Measurements from ENCODE around the gene MAMDC2. TPM values are rescaled to one million over a fixed set of nuclear protein-coding genes. Genes with fewer than 3 reads are reported as not detected.

MAMDC2 gene, protein sequence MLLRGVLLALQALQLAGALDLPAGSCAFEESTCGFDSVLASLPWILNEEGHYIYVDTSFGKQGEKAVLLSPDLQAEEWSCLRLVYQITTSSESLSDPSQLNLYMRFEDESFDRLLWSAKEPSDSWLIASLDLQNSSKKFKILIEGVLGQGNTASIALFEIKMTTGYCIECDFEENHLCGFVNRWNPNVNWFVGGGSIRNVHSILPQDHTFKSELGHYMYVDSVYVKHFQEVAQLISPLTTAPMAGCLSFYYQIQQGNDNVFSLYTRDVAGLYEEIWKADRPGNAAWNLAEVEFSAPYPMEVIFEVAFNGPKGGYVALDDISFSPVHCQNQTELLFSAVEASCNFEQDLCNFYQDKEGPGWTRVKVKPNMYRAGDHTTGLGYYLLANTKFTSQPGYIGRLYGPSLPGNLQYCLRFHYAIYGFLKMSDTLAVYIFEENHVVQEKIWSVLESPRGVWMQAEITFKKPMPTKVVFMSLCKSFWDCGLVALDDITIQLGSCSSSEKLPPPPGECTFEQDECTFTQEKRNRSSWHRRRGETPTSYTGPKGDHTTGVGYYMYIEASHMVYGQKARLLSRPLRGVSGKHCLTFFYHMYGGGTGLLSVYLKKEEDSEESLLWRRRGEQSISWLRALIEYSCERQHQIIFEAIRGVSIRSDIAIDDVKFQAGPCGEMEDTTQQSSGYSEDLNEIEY
- 10 to 100 TPM in 1 of 2 donors, 1 to 10 TPM in 1; 4.6 to 12.7 TPM for total RNA-seq
- long read RNA-seq, partial matches to known transcripts = 1 of 4 reads
- long read RNA-seq, other reads (novel, unspliced or antisense) = 1 of 4 reads

DNA sequence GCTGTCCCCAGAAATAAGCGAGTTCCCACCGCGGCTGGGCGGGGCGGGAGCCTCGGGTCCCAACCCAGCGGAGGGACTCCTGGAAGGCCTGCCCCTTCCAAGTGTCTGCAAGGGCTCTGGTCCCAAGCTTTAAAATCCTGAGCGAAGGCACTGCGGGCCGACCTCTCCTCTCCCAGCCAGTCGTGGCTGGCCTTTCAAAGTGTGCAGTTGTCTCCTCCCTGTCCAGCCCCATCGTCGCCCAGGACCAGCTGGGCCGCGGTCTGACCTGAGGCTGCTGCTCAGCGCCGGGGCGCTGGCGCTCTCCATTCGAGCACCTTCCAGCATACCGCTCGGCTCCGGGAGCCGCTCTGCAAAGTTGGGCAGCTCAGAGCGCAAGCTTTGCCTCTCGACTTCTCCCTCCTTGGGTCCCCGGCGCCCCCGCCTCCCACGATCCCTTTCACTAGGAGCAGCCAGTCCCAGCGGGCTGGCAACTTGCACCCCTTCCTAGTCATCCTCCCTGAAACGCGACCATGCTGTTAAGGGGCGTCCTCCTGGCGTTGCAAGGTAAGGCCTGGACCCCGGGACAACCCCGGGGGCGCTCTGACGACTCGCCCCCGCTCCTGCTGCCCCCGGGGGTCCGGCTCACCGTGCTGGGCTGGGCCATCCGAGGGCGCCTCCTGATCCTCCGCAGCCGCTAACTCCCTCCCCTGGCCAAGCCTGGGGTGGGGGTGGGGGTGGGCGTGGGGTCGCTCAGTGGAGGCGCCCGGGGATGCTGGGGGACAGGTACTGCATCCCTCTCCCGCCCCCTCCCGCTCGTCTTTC is at the start of gene MAMDC2:
TSS of gene MAMDC2 (plus strand) at position 160 of the 801 bp plus-strand sequence. CDS start at position 510, 350 bp downstream.
- intact Hi-C loops (cut with DNase I, micrococcal nuclease) = loop anchor here in 1 of 2 donors (10.0 kb wide), 1 partner anchor 71 kb away; no protein-coding TSS in a partner anchor
- ATAC-seq = peak; percentile 22
- peak; percentile 23 to 40 for DNase-seq

DNA sequence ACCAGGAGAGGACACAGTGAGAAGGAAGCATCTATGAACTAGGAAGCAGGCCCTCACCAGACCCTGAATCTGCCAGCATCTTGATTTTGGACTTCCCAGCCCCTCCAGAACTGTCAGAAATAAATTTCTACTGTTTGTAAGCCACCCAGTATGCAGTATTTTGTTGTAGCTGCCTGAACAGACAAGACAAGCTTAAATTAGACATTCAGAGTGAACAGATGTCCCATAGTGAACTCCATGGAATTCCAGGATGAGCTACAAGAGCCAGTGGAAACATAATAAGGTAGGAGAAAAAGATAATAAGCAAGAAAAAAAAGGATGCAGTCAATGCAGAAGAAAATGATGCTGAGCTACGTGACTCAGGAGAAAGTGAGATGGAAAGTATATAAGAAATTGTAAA is 47.8 kb upstream of the MAMDC2 start:
- intact Hi-C loops (cut with DNase I, micrococcal nuclease) = no loop called here
- ATAC-seq (no peak), DNase-seq (no peak)

DNA sequence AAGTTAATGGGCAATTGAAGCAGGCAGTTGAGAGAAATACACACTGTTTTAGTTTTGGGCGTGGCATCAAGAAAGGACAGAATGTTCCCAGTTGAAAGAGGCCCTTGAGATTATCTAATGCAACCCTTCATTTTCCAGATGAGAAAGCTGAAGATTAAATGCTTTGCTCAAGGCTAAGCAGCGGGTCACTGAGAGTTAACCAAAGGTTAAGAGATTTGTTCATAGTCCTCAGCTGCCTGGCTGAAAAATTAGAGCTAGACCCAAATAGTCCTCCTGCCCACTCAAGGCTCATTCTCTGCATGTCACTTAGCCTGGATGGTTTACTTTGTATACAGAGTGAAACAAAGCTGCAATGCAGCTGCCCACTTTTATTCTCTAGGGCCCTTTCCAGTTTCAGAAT is 46.7 kb upstream of the MAMDC2 start:
- DNase-seq = no peak
- intact Hi-C loops (cut with DNase I, micrococcal nuclease) = no loop called here
- no peak for ATAC-seq

DNA sequence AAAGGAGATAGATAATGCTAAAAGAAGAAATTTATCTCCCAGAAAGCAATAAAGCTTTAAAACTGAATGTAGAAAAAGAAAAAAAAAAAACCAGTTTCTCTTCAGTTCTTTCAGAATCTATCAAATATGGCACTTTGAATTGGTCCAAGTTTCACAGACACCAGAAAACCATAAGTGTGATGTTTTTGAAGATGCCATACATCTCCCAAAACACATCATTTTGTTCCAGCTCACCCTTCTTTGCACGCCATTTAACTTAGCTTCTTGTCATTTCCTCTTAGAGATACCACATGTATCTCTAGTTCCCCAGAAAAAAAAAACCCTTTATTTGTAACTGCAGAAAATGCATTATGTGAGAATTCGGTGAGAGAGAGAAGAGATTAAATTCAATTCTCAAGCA is 46.1 kb upstream of the MAMDC2 start:
- no peak for ATAC-seq
- no peak for DNase-seq
- intact Hi-C loops (cut with DNase I, micrococcal nuclease) = no loop called here

DNA sequence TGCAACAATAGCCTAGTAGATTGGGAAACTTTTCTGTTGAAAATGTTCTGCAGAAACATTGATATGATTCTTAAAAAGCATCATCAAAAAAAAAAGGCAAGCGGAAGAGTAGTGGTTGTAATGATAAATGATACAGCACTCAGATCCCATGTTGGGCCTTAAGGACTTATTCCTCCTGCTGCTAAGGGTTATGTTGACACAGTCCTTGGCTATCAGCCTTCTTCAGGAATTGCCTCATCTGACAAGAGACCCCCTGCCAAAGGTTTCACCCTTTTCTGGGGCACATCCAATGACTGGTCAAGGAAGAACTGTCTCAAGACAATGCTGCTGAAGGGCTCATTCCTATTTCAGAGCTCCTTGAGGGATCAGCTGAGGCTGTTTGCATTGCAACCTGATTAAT is 44.3 kb upstream of the MAMDC2 start:
- DNase-seq = no peak
- intact Hi-C loops (cut with DNase I, micrococcal nuclease) = no loop called here
- ATAC-seq = no peak

DNA sequence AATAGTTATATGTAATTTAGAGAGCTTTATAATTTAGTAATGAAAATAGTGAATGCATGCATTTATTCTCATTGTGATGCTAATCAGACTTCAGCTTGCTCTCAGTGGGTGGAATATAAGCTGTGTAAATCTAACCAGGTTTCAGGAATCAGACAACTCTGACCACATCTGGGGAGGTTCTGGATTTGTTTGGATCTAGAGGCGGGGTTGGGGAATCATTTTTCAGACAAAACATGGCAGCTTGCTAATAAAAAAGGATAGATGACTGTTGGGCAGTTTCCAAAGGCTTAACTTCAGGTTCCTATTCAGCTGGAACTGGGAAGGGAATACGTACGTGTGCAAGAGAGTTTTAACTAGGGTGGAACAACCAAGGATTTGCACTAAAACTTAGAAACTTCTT is 43.2 kb upstream of the MAMDC2 start:
- intact Hi-C loops (cut with DNase I, micrococcal nuclease) = no loop called here
- ATAC-seq = no peak

DNA sequence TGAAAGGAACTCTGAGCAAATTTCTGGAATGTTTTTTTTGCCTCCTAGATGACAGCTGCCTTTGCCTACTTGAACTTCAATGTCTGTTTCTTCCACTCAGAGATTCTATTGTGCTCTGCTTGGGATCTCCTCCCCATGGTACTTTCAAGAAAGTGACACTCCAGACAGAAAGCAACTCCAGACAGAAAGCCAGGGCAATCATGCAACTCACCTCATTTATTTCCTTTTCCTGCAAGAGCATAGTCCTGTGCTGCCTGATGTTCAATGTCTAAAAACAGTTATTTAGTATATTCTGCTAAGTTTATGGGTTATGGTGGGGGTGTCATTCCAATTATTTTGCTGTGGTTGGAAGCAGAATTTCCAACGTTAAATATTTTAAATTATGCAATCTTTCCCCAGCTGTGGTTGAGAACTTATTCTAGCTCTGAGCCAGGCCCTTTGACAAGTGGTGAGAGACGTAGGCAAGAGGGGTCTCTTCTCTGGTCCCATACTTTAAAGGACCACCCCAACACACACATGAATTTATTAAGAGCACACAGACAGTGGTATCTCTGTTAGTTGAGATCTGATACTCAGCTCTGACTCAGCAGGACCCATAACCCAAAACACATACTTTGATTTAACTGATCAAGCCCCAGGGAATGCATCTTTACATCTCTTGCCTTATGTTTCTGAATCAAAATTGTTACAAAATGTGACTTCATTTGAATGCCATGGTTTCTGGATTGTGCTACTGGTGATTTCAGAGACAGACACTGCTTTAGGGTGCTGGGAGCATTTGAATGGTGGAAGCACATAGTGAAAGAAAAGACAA is 39.5 kb upstream of the MAMDC2 start:
- intact Hi-C loops (cut with DNase I, micrococcal nuclease) = no loop called here
- no peak for DNase-seq
- no peak for ATAC-seq

More for the DNA sequence above, 43.2 kb upstream of the MAMDC2 start:
- DNase-seq = no peak

DNA sequence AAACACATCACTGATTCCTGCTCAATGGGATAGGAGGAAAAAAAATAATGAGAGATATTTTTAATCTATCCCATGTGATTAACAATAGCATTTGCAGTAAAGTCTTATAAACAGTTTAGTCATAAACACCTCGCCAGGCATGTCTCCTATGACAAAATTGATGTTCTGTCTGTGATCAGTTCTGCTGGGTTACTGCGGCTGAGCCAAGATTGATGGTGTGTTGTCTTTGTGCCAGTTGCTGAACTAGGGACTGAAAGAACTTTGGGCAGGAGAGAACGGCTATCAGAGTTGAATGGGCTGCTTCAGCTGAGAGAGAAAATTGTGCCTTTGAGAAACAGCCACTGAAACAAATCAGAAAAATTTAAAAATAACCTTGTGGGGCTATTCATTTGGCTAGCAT is 37.3 kb upstream of the MAMDC2 start:
- ATAC-seq = no peak
- intact Hi-C loops (cut with DNase I, micrococcal nuclease) = no loop called here
- DNase-seq = no peak

DNA sequence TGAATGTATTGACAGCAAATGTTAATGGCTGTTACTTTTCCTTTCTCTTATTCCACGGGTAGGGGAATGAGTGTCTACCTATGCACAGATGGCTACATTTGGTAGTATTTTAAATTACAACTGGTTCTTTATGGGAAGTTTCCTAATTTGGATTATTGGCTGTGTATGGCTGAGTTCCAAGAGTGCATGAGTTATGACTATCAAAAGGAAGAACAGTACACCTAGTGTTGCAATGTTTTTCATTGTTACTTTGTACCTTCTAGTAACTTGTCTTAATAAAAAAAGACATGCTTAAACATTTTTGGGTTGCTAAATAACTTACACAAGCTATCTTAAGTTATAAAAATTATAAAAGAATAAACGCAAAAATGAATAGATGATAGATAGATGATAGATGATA is 35.8 kb upstream of the MAMDC2 start:
- DNase-seq (no peak), ATAC-seq (no peak)
- intact Hi-C loops (cut with DNase I, micrococcal nuclease) = no loop called here

DNA sequence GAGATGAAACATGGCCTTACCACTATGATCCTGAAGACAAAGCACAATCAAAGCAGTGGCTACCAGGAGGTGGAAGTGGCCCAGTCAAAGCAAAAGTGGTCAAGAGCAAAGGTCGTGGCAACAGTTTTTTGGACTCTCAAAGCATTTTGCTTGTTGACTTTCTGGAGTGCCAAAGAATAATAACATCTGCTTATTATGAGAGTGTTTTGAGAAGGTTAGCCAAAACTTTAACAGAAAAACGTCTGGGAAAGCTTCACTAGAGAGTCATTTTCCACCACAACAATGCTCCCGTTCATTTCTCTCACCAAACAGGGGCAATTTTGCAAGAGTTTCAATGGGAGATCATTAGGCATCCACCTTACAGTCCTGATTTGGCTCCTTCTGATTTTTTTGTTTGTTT is 33.6 kb upstream of the MAMDC2 start:
- intact Hi-C loops (cut with DNase I, micrococcal nuclease) = no loop called here
- DNase-seq = no peak
- no peak for ATAC-seq

DNA sequence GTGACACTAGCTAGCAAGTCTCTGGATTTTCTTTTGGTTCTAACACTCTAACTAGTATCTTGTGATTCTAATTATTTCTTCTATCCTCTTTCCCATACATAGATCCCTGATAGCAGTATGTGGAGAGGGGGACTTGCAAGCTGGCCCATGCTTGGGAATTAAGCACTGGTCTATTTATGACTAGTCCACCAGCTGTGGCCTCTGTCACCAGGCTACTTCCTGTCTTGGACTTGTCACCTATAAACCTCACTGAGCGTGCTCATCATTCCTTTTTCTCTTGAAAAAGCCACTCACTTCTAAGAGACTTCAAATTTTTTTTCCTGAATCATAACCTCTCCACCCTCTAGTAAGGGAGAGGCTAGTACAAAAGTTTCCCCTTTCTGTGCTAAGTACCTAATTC is 32.3 kb upstream of the MAMDC2 start:
- no peak for DNase-seq
- ATAC-seq = no peak
- intact Hi-C loops (cut with DNase I, micrococcal nuclease) = no loop called here

DNA sequence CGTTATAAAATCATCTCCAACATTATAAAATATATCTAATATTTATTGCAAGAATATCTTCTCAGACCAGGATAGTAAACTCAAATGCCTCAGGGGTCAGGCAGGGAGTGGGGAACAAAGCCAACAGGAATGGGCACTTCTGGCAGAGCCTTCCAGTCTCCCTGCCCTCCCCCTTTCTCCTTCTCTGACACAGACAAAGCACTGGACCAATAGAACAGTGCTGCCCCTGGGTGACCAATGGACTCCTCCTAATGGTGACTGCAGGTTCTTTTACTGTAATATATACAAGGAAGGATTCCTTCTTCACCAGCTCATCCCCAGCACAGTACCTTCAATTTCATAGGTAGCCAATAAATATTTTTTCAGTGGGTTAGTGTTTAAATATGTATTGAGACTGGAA is 31.1 kb upstream of the MAMDC2 start:
- ATAC-seq = no peak
- intact Hi-C loops (cut with DNase I, micrococcal nuclease) = no loop called here
- DNase-seq = no peak

DNA sequence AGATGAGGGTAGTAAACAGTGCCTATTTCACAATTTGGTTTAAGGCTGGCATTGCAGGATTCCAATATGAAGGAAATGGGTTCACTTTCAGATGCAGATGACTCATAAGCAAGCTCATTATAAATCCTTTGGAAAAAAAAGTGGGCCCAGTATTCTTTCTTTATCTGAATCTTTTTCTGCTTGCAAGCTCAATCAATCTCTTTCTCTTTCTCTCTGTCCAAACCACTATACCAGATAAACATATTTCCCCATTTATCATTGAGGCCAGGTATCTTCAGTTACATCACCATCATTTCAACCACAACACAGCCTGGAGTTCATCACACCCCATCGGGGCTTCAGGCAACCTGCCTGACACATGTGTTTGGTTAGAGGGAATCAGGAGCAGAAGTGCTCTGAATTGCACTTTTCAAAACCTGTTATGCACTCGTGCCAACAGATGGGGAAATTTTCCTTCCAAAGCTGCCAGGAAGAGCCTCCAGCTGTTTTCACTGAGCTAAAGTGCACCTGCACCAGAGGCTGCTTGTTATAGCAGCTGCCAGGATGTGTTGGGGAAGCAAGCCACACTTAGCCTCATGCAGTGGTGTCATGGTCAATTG is 30.0 kb upstream of the MAMDC2 start:
- no peak for DNase-seq
- no peak for ATAC-seq
- intact Hi-C loops (cut with DNase I, micrococcal nuclease) = no loop called here

DNA sequence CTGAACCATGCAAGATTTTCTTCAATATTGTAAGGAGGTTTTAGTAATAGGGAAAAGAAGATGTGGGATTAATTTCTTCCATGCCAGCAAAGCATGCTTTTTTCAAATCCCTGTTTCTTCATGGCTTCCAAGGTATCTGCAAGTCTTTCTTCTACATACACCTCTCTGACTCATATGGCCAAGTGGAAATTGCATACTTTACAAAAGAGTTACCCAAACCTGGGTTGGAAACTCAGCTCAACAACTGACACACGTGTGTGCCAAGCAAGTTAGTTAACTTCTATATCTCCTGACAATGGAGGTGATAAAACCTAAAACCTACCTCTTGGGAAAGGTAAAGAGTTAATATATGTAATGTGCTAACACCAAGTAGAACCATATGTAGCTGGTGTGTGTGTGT is 28.5 kb upstream of the MAMDC2 start:
- intact Hi-C loops (cut with DNase I, micrococcal nuclease) = no loop called here
- ATAC-seq = no peak
- DNase-seq = no peak

DNA sequence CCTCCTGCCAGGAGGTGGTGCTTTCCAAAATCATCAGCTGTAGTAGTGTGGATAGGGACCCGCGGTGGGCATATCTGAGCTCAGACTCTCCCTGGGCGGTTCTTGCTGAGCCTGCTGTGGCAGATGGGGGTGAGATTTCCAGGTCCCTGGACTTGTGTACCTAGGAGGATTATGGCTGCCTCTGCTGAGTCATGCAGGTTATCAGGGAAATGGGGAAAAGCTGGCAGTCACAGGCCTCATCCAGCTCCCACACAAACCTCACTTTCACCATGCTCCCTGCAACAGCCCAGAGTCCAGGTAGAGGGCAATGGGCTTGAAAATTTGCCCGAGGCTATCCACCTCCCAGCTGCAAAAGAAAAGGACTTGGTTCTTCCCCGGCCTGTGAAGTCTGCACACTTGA is 23.4 kb upstream of the MAMDC2 start:
- DNase-seq = no peak

DNA sequence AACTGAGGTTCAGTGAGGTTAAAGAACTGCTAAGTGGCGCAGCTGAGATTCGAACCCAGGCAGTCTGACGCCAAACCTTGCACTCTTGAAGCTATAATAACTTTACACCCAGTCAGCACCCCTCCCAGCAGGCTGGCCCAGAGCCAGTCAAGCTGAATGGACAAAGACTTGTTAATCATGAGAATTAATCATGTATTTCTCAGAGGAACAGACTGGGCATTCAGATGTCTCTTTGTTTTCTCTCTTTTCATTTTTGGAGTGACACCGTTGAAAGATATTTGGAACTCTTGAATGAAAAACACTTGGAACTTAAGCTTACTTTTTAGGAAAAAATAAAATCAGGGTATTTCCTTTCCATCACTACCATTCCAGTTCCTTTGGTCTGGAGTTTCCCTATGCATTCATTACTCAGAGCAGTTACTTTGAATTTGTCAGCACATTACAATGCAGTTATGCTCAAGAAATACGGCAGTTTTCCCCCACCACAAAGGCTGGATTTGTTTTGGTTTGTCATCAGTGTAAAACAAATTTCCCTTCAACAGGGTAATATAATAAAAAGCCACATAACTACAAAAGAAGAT is 22.6 kb upstream of the MAMDC2 start:
- no peak for DNase-seq
- ATAC-seq = no peak
- intact Hi-C loops (cut with DNase I, micrococcal nuclease) = no loop called here

More for the DNA sequence above, 23.4 kb upstream of the MAMDC2 start:
- ATAC-seq = no peak
- intact Hi-C loops (cut with DNase I, micrococcal nuclease) = no loop called here

DNA sequence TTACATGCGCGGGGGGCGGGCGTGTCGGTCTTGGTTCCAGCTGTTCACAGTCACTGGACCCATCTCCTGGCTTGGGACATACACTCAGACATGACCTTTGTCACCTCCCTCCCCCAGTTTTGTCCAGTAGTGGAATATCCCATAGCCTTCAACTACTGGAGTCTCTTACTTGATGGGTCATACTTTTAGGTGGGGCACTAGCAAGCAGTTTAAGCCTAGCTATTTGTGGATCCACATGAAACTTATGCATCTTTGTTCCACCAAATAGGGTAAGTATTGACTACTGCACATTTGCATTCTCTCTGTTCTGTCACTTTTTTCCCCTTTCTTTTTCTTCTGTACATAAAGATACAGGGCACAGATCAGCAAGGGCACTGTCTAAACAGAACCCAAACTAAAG is 15.4 kb upstream of the MAMDC2 start:
- no peak for ATAC-seq
- intact Hi-C loops (cut with DNase I, micrococcal nuclease) = no loop called here

DNA sequence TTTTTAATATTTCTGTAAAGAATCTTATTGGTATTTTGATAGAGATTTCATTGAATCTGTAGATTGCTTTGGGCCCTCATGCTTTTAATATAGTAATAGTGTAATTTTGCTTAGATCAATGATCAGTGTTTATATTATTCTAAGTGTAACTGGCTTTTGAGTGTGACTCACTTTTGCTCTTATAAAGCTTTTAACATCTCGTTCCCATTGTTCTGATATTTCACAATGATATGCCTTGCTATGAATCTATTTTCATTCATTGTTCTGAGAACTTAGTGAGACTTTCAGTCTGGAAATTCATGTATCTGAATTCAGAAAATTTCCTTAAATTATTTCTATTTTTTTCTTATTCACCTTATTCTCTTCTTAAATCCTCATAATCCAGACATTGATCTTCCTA is 13.5 kb upstream of the MAMDC2 start:
- DNase-seq (no peak), ATAC-seq (no peak)
- intact Hi-C loops (cut with DNase I, micrococcal nuclease) = no loop called here

More for the DNA sequence above, 15.4 kb upstream of the MAMDC2 start:
- DNase-seq = no peak

Data from left colon (tissue), 2 donors.